ENCODE measurements around the gene TBC1D2B.

The TBC1D2B gene

GRCh38 chr15:78093242-78094020, 15.9 kb upstream of the TBC1D2B start:
- DNase-seq: no peak

DNA sequence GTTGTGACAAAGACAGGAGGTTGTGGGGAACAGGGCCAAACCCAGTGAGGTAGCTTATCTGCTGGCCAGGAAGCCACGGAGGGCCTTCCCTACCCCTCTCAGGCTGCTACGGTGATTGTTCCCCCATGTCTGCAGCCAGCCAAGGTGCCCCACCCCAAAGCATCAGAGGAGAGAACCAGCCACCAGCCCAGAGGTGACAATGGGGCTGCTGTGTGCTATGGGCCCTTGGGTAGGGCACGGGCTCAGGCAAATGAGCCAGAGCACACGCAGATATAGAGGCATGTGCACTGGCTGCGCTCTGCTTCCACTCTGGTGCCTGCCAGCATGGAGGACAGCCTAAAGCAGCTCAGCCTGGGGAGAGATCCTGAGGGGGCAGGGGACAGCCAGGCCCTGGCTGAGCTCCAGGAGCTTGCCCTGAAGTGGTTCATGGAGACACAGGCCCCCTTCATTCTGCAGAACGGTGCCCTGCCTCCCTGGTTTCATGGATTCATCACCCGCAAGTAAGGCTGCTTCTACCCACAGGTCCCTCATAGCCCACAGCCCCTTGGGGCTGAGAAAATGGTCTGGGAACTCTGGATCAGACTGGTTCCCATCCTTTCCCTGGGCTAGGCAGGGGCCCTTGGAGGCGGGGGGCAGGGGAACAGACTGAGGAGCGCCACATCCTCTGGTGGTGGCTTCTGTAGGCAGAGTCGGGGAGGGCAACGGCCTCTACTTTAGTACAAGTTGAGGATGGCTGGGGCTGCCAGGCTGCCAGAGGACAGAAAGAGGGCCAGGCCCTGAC, 14.9 kb upstream of the TBC1D2B start, which contains the start of gene SH2D7:
SH2D7 (plus strand) TSS at position 301 of the 781 bp plus-strand sequence; CDS start at position 325, 24 bp downstream.
- DNase-seq: no peak

DNA sequence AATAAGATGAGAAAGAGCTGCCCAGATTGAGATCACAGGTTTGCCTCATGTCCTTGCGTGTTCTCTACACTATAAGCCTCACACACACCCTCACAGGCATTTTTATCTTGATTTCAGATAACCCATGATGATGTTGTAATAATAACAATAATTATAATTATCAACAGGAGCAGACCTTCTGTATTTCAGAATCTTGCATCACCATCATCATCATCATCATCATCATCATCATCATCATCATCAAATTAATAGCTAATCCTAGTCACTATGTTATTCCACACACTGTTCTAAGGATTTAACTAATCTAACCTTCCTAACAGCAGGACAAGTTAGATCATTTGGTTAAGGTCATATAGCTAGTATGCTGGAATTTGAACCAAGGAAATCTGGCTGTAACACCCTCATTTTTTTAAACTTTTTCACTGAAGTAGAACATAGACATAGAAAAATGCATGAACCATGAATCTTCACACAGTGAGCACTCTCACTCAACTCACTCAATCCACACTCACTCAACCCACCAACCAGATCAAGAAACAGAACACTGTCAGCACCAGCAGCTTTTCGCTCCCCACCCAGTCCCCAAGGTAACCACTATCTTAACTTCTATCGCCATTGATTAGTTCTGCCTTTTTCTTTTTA, 13.0 kb upstream of the TBC1D2B start:
- no peak for DNase-seq

- DNase-seq: no peak
Measured at GRCh38 chr15:78088773-78089080, 11.2 kb upstream of the TBC1D2B start.

GRCh38 chr15:78087951-78088772, 10.7 kb upstream of the TBC1D2B start:
- no peak for DNase-seq

DNA sequence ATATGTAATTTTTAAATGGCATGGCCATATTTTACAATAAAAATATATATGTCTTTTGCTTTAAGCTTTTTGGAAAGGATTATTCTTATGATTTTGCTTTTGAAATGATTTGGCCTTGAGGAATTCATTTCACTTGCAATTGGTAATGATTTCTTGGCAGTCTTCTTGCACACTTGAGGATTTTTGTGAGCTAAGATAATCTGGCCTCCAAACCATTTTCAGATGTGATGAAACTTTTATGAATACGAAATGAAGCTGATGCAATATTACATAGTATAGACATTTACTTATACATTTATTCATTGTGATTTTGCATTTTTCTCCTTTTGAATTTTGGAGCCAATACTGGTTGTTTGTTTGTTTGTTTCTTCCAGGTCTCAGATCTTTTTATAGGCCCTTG, 8.4 kb upstream of the TBC1D2B start:
- no peak for DNase-seq

- no peak for DNase-seq
Measured at GRCh38 chr15:78084449-78084750, 6.9 kb upstream of the TBC1D2B start.

- DNase-seq: no peak
Measured at GRCh38 chr15:78083687-78084448, 6.4 kb upstream of the TBC1D2B start.

GRCh38 chr15:78083186-78083585, 5.7 kb upstream of the TBC1D2B start:
- no peak for DNase-seq

- no peak for DNase-seq
Measured at GRCh38 chr15:78082743-78083110, 5.2 kb upstream of the TBC1D2B start.

GRCh38 chr15:78082106-78082742, 4.7 kb upstream of the TBC1D2B start:
- no peak for DNase-seq

DNA sequence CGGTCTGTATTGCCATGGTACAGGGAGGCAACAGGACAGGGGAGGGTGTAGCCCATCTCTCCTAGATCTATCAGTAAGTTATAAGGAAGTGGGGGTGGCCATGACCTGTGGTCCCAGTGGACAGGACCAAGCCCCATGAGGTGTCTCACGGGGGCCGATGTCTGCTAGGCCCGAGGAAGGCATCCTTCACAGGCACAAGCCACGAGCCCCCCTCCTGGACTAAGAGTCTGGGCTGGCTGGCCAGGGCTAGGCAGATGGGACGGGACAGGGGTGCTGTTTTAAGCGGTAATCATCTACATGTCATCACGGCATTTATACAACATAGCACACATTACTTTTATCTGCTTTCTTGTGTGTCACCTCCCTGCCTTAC, 2.6 kb upstream of the TBC1D2B start:
- DNase-seq: no peak

GRCh38 chr15:78079298-78080087, 2.0 kb upstream of the TBC1D2B start:
- DNase-seq: no peak

DNA sequence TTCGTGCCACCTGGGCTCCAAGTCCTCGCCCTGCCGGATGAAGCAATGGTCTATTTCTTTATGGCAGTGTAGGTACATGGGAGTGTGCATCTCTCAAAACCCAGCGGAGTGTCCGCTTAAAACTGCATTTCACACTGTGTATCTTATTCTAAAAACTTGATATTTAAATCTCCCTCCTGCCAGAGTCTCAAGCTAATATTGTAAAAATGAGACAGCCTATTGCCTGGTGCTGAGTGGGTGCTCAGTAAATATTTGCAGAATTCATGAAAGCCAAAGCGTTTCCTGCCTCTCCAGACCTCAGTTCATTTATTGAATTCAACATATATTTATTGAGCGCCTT, 330 bp upstream of the TBC1D2B start:
- DNase-seq: no peak

- DNase-seq: no peak
Measured at GRCh38 chr15:78076231-78077052, 1.1 kb downstream of the TBC1D2B start.

GRCh38 chr15:78075490-78076230, 1.9 kb downstream of the TBC1D2B start:
- no peak for DNase-seq

- no peak for DNase-seq
Measured at GRCh38 chr15:78073046-78073787, 4.3 kb downstream of the TBC1D2B start.

DNA sequence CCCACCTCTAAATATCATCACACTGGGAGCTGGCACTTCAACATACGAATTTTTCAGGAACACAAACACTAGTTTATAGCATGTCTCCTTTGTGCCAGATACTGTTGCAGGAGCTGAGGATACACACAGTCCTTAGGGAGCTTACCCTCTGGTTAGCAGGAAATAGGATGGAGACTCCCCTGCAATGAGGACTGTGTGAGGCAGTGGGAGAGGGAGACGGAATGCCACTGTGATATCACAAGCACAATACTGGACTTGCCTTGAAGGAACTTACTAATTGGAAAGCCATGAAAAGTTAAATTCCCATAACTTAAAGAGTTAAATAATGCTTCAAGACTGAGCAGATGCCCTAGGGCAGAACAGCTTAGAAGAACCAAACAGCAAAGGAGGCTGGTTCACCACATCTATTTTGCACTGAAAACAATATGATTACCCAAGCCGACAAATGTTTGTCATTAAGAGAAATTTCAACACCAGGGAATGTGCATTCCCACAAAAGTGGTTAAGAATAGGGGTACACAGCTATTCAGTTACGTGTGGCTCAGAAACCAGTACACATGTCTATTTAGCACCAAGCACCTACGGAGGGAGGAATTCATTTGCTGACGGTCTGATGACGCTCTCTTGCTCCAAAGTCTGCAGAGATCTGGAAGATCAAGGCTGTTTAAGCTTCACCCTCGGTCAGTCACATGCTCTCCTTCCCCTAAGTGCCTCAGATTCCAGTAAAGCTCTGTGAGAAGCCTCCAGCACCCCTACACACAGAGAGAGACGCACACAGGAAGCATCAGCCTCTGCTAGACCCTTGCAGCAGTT, 5.2 kb downstream of the TBC1D2B start:
- no peak for DNase-seq

All from activated T-cell treated with anti-CD3 and anti-CD28 coated beads, Interleukin-2, amount 50 U/mL, for 1 hour (primary cell).